HG03469 (cell line): ENCODE measurements around the gene DGKG.
A peak's percentile ranks its signal among the peaks of the same experiment; 100 is the strongest.

Source experiments
- ATAC-seq: cut with Tn5 transposase; IDR thresholded peaks from one replicate; pipeline ENCODE4 v1.9.1; 2021; ENCODE audit warnings: mild to moderate bottlenecking, moderate library complexity, moderate number of reproducible peaks; ENCODE audit not compliant: unreplicated experiment

The DGKG gene

GRCh38 chr3:186281176-186281575, 80.9 kb downstream of the DGKG start:
- no peak for ATAC-seq

GRCh38 chr3:186280737-186281136, 81.3 kb downstream of the DGKG start:
- no peak for ATAC-seq

GRCh38 chr3:186277268-186277909, 84.6 kb downstream of the DGKG start:
- no peak for ATAC-seq

GRCh38 chr3:186275436-186275835, 86.6 kb downstream of the DGKG start:
- ATAC-seq, result no peak

- no peak for ATAC-seq
Observed at GRCh38 chr3:186273586-186273985, 88.4 kb downstream of the DGKG start.

- no peak for ATAC-seq
Observed at GRCh38 chr3:186270701-186271100, 91.3 kb downstream of the DGKG start.

GRCh38 chr3:186268616-186269448, 93.2 kb downstream of the DGKG start:
- no peak for ATAC-seq

GRCh38 chr3:186267758-186268157, 94.3 kb downstream of the DGKG start:
- no peak for ATAC-seq

- ATAC-seq, result no peak
Observed at GRCh38 chr3:186264608-186265400, 97.2 kb downstream of the DGKG start.

- no peak for ATAC-seq
Observed at GRCh38 chr3:186261638-186262037, 100.4 kb downstream of the DGKG start.

GRCh38 chr3:186260726-186261125, 101.3 kb downstream of the DGKG start:
- no peak for ATAC-seq

- no peak for ATAC-seq
Observed at GRCh38 chr3:186259612-186260383, 102.2 kb downstream of the DGKG start.

- no peak for ATAC-seq
Observed at GRCh38 chr3:186258968-186259367, 103.1 kb downstream of the DGKG start.

- ATAC-seq, result no peak
Observed at GRCh38 chr3:186257866-186258265, 104.2 kb downstream of the DGKG start.

GRCh38 chr3:186255703-186256331, 106.2 kb downstream of the DGKG start:
- no peak for ATAC-seq

GRCh38 chr3:186254676-186255650, 107.1 kb downstream of the DGKG start:
- peak; percentile 55 for ATAC-seq

GRCh38 chr3:186251948-186252619, 110.0 kb downstream of the DGKG start:
- ATAC-seq, result no peak

GRCh38 chr3:186248850-186249249, 113.2 kb downstream of the DGKG start:
- ATAC-seq, result no peak
